C1 segment of cervical spinal cord (tissue), 14 donors: ENCODE measurements around the gene ITPRID1.

Experiments used
- DNase-seq, 14 donors: peaks; one replicate each; lab custom pipeline; 2025; lab: John Stamatoyannopoulos, UW

Gene ITPRID1

DNA sequence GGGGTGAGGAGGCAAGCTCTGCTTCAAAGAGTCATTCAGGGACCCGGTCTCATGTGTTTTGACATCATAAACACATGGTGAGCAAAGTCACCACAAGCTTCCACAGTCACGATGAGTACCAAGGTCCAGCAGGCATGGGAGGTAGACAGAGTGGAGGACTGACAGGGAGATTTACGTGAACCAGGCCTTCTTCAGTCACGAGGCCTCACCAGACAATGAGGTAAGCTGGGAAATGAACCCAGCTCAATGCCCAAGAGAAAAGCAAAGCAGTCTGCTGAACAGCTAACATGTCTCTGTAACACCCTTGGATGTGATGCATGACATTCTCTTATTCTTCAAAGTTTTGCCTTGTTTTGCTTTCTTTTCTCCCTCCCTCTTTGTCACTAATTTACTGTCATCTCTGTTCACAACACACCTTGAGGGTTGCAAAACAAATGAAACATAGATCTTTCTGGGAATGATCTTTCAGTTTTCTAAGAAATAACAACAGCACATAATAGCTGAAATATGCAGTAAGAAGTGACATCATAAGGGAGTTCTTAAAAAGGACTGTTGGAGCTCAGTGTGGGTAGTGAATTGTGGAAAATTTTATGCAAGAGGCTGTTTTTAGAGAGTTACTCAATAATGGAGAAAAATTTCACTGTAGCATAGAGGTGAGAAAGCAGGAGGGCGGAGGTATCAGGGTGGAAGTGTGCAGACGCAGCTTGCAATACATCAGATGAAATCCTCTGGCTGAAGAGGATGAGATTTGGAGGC, 182.1 kb downstream of the ITPRID1 start:
- no peak for DNase-seq

- no peak for DNase-seq
These were observed 185.2 kb downstream of the ITPRID1 start for GRCh38 chr7:31699050-31699449.

GRCh38 chr7:31702354-31702753, 188.5 kb downstream of the ITPRID1 start:
- DNase-seq, result no peak

DNA sequence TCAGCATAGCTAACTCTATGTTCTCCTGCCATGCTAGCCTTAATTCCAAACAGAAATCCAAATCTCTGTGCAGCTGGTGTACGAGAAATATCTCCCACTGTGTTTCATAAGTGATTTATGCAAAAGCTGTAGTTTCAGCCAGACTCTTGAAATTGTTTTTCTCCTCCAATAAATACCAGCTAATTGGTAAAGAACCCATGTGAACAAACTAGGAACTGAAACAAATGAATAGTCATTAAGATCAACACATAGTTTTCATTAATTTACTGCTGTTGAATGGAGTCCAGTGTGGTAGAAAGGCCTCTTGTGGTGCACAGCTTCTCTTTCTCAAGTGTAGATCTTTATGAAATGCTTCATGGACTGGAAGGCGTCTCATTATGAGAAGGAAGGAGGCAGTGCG, 191.5 kb downstream of the ITPRID1 start:
- no peak for DNase-seq

DNA sequence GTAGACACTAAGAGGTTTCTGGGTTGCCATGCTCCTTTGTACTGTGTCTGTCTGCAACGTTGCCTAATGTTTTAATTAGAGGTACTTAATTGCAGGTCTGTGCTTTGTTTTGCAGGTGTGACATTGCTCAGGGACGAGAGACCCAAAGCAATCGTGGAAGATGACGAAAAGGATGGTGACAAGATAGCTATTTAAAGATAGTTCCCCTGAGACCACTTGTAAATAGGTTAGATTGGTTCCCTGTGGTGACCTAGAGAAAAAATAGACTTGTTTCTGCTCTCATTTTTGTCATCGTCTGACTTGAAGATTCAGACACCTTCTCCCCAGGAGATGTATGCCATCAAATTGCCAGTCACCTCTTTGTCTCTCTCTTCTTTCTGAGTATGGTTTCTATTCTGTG, 193.2 kb downstream of the ITPRID1 start:
- no peak for DNase-seq
